OCI-LY7 (cell line): ENCODE data around the gene TRIO. TPM values are rescaled to one million over a fixed set of nuclear protein-coding genes. Genes with fewer than 3 reads are reported as not detected.

Experiments
- BruUV-seq: library from RNA; stranded (reverse); fragments of 400-500 nt; replicated peaks from 2 replicates; lab custom pipeline; 2021; lab: Mats Ljungman, UMichigan
- CTCF ChIA-PET: fragments of 300-600 bp; sonication (Branson Sonifier 250); formaldehyde crosslinking; loops from one replicate; lab custom pipeline; 2022; ENCODE audit warnings: antibody characterized with exemption; ENCODE audit not compliant: unreplicated experiment; lab: Charles Lee
- POLR2A ChIA-PET: fragments of 300-600 bp; sonication (Branson Sonifier 250); formaldehyde crosslinking; loops from one replicate; lab custom pipeline; 2022; ENCODE audit warnings: antibody characterized with exemption; lab: Charles Lee
- DNase-seq: peaks from one replicate; pipeline ENCODE4 v3.0.0-alpha.2; 2015; ENCODE audit warnings: low spot score
- H2AFZ ChIP-seq: fragments of 200-600 bp; sonication (generic), shearing (Covaris generic); 2 replicates; pipeline ENCODE4 v1.6.1; 2014; ENCODE audit warnings: mild to moderate bottlenecking, antibody characterized with exemption, low read length, moderate library complexity
- H3K27ac ChIP-seq: fragments of 200-600 bp; sonication (generic); 2 replicates; pipeline ENCODE4 v1.5.1; 2014; ENCODE audit warnings: mixed run types, low read depth, mild to moderate bottlenecking, moderate library complexity, low read length, inconsistent platforms; ENCODE audit not compliant: poor library complexity, severe bottlenecking
- H3K36me3 ChIP-seq: fragments of 200-600 bp; sonication (generic); 2 replicates; pipeline ENCODE4 v1.6.1; 2014; ENCODE audit warnings: mild to moderate bottlenecking, antibody characterized with exemption, low read length, moderate library complexity, mixed read lengths; ENCODE audit not compliant: insufficient read depth
- H3K4me1 ChIP-seq: fragments of 200-600 bp; sonication (generic); 2 replicates; pipeline ENCODE4 v1.5.1; 2014; ENCODE audit warnings: mild to moderate bottlenecking, low read length; ENCODE audit not compliant: insufficient read depth, poor library complexity, severe bottlenecking
- H3K4me2 ChIP-seq: fragments of 200-600 bp; sonication (generic); 2 replicates; pipeline ENCODE4 v1.6.1; 2014; ENCODE audit warnings: mild to moderate bottlenecking, low read length
- H3K4me3 ChIP-seq: fragments of 200-600 bp; sonication (generic); 2 replicates; pipeline ENCODE4 v1.5.1; 2014; ENCODE audit warnings: mild to moderate bottlenecking, low read depth, low read length; ENCODE audit not compliant: poor library complexity, severe bottlenecking
- H3K79me2 ChIP-seq: fragments of 200-600 bp; sonication (generic); 2 replicates; pipeline ENCODE4 v1.6.1; 2016; ENCODE audit warnings: low read depth, mild to moderate bottlenecking, low read length, moderate library complexity, mixed read lengths; ENCODE audit not compliant: insufficient read depth
- H3K9me2 ChIP-seq: fragments of 200-600 bp; sonication (generic); 2 replicates; pipeline ENCODE4 v1.6.1; 2016; ENCODE audit warnings: mild to moderate bottlenecking, low read length, mixed read lengths; ENCODE audit not compliant: insufficient read depth
- H3K9me3 ChIP-seq: fragments of 200-600 bp; sonication (generic); 2 replicates; pipeline ENCODE4 v1.6.1; 2014; ENCODE audit warnings: mild to moderate bottlenecking, mixed run types, low read length, mixed read lengths
- H4K20me1 ChIP-seq: fragments of 200-600 bp; sonication (generic); 2 replicates; pipeline ENCODE4 v1.6.1; 2014; ENCODE audit warnings: mild to moderate bottlenecking, antibody characterized with exemption, low read length, moderate library complexity, mixed read lengths; ENCODE audit not compliant: insufficient read depth
- EZH2phosphoT487 ChIP-seq: fragments of 200-600 bp; sonication (generic); IDR thresholded peaks from 2 replicates; pipeline ENCODE4 v1.6.1; 2018; ENCODE audit warnings: low read depth, borderline replicate concordance, mild to moderate bottlenecking, mixed run types, antibody characterized with exemption, low read length, moderate library complexity, mixed read lengths
- intact Hi-C: fragments of 100-400 bp; cut with micrococcal nuclease; formaldehyde crosslinking; loops from one replicate; pipeline ENCODE4 v1.10.0; 2022; ENCODE audit not compliant: unreplicated experiment
- total RNA-seq, 2 experiments: library from RNA; depleted of rRNA in 1 of 2; stranded (reverse); fragments of >200 nt in 1 of 2; shearing (Covaris generic) in 1 of 2; gene quantifications; 2 replicates each; pipeline ENCODE4 v1.2.3, GENCODE V29; 2014 to 2022
- TF ChIP-seq, protein P1 (sequence below): fragments of 200-600 bp; sonication (generic); conservative IDR thresholded peaks from 2 replicates; pipeline ENCODE4 v1.5.1; 2014; ENCODE audit warnings: mild to moderate bottlenecking, antibody characterized with exemption, low read length, moderate library complexity, mixed read lengths

The TRIO gene
- total RNA-seq, 2 experiments from 2014 or later: 35.8 to 55.1 TPM

DNA sequence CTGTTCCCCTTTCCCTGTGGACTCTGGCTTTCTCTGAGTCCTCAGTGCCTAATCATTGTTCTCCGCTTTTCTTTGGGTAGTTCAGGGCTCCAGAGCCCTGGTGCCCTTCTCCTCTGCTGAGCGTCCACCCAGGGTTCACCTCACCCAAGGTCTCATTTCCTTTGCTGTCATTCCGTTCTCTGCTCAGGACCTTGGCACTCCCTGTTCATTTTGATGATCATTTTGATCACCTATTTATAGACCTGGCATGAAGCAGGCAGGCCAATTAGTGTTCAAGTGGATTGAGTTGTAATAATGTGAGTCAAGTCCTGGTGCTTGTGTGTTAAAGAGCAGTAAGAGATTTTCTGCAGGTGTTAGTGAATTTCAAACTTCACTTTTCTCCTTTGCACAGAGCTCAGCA, 3.6 kb downstream of the TRIO start:
- BruUV-seq: no TSS peak
- no peak overlapping the region for H2AFZ ChIP-seq
- TF ChIP-seq, protein P1, sequence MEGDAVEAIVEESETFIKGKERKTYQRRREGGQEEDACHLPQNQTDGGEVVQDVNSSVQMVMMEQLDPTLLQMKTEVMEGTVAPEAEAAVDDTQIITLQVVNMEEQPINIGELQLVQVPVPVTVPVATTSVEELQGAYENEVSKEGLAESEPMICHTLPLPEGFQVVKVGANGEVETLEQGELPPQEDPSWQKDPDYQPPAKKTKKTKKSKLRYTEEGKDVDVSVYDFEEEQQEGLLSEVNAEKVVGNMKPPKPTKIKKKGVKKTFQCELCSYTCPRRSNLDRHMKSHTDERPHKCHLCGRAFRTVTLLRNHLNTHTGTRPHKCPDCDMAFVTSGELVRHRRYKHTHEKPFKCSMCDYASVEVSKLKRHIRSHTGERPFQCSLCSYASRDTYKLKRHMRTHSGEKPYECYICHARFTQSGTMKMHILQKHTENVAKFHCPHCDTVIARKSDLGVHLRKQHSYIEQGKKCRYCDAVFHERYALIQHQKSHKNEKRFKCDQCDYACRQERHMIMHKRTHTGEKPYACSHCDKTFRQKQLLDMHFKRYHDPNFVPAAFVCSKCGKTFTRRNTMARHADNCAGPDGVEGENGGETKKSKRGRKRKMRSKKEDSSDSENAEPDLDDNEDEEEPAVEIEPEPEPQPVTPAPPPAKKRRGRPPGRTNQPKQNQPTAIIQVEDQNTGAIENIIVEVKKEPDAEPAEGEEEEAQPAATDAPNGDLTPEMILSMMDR: no peak
- no peak for TF ChIP-seq EZH2phosphoT487
- H3K9me2 ChIP-seq: no peaks in the 10 kb centered on the region
- no peak overlapping the region for H3K27ac ChIP-seq
- H3K79me2 ChIP-seq: peaks cover 33% of the 10 kb centered on the region
- intact Hi-C loops: no loop called here
- ChIA-PET CTCF (no interaction called here), POLR2A (interaction anchor here (1.6 kb wide), 1 partner anchor 66 kb away, joined by 3 read pairs; no protein-coding TSS in a partner anchor)
- H3K36me3 ChIP-seq: no peaks in the 10 kb centered on the region
- peaks cover 24% of the 10 kb centered on the region for H3K4me1 ChIP-seq
- H4K20me1 ChIP-seq: no peaks in the 10 kb centered on the region
- DNase-seq: no peak
- H3K4me2 ChIP-seq: no peak overlapping the region
- no peak overlapping the region for H3K4me3 ChIP-seq
- H3K9me3 ChIP-seq: no peaks in the 10 kb centered on the region

DNA sequence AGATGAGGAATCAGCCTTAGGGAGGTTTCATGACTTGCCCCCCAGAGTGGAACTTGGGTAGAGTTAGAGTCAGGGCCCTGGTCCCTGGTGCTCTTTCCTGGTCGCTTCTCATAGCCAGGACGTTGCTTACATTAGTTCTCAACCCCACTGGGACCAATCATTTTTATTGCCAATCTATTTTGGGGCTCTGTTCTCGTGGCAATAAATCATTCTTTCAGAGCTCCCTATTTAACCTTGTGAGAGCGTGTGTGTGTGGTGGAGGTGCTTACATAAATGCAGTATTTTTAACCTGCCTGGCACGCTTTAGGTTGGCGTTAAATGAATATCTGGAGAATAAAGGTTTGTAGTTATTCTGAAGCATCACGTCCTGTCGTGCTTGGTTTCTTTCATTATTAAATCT, 4.1 kb downstream of the TRIO start:
- no TSS peak for BruUV-seq
- intact Hi-C loops: no loop called here
- no peaks in the 10 kb centered on the region for H3K9me2 ChIP-seq
- H3K9me3 ChIP-seq: no peaks in the 10 kb centered on the region
- no peaks in the 10 kb centered on the region for H3K36me3 ChIP-seq
- no peak overlapping the region for H3K4me3 ChIP-seq
- H4K20me1 ChIP-seq: no peaks in the 10 kb centered on the region
- H3K4me2 ChIP-seq: no peak overlapping the region
- peaks cover 33% of the 10 kb centered on the region for H3K79me2 ChIP-seq
- TF ChIP-seq, protein P1: no peak
- no peak for TF ChIP-seq EZH2phosphoT487
- peaks cover 24% of the 10 kb centered on the region for H3K4me1 ChIP-seq
- ChIA-PET POLR2A (interaction anchor here (1.2 to 1.6 kb wide), 2 partner anchors 35 to 65 kb away, joined by 3 read pairs; no protein-coding TSS in a partner anchor), CTCF (no interaction called here)
- no peak for DNase-seq
- no peak overlapping the region for H2AFZ ChIP-seq
- no peak overlapping the region for H3K27ac ChIP-seq

GRCh38 chr5:14148483-14148882, 5.3 kb downstream of the TRIO start:
- no peak overlapping the region for H3K4me2 ChIP-seq
- H3K4me3 ChIP-seq: no peak overlapping the region
- H3K27ac ChIP-seq: no peak overlapping the region
- H4K20me1 ChIP-seq: no peaks in the 10 kb centered on the region
- H3K79me2 ChIP-seq: peaks cover 38% of the 10 kb centered on the region
- ChIA-PET CTCF (no interaction called here), POLR2A (interaction anchor here (1.0 to 2.4 kb wide), 4 partner anchors 10 to 64 kb away, joined by 3 to 8 read pairs (median 3); no protein-coding TSS in a partner anchor)
- no peak for DNase-seq
- H3K36me3 ChIP-seq: no peaks in the 10 kb centered on the region
- intact Hi-C loops: no loop called here
- no peak overlapping the region for H2AFZ ChIP-seq
- no TSS peak for BruUV-seq
- H3K9me3 ChIP-seq: no peaks in the 10 kb centered on the region
- H3K4me1 ChIP-seq: peaks cover 24% of the 10 kb centered on the region
- TF ChIP-seq EZH2phosphoT487: no peak
- TF ChIP-seq, protein P1: no peak
- no peaks in the 10 kb centered on the region for H3K9me2 ChIP-seq
